Neural cell (in vitro differentiated cells): ENCODE results near the gene ANKRD42.

Experiments used
- CTCF ChIP-seq: fragments of 450-650 bp; IDR thresholded peaks from 2 replicates; pipeline ENCODE4 v1.5.1; 2014; ENCODE audit warnings: antibody characterized with exemption, mild to moderate bottlenecking, moderate library complexity; ENCODE audit not compliant: poor library complexity, severe bottlenecking
- EP300 ChIP-seq: fragments of 450-650 bp; conservative IDR thresholded peaks from 2 replicates; pipeline ENCODE4 v1.6.1; 2014; ENCODE audit warnings: antibody characterized with exemption, mild to moderate bottlenecking, moderate library complexity; ENCODE audit not compliant: poor library complexity, severe bottlenecking
- EZH2 ChIP-seq: fragments of 200-600, 300-800 bp; shearing (Covaris generic), sonication (generic); IDR thresholded peaks from 2 replicates; pipeline ENCODE4 v1.6.1; 2014; ENCODE audit warnings: antibody characterized with exemption, low read length, borderline replicate concordance, mild to moderate bottlenecking; ENCODE audit not compliant: insufficient read depth, poor library complexity, severe bottlenecking
- MXI1 ChIP-seq: fragments of 450-650 bp; conservative IDR thresholded peaks from 2 replicates; pipeline ENCODE4 v1.6.1; 2014; ENCODE audit warnings: antibody characterized with exemption, mild to moderate bottlenecking; ENCODE audit not compliant: poor library complexity, severe bottlenecking
- POLR2AphosphoS5 ChIP-seq: IDR thresholded peaks from 2 replicates; pipeline ENCODE4 v1.6.1; 2012
- TF ChIP-seq, protein P1 (sequence below): IDR thresholded peaks from 2 replicates; pipeline ENCODE4 v1.6.1; 2012; ENCODE audit warnings: borderline replicate concordance

GRCh38 chr11:83150450-83150849 lies 43.1 kb upstream of the ANKRD42 start:
- no peak for TF ChIP-seq CTCF
- TF ChIP-seq POLR2AphosphoS5, result no peak
- TF ChIP-seq EP300, result no peak
- TF ChIP-seq, protein P1, sequence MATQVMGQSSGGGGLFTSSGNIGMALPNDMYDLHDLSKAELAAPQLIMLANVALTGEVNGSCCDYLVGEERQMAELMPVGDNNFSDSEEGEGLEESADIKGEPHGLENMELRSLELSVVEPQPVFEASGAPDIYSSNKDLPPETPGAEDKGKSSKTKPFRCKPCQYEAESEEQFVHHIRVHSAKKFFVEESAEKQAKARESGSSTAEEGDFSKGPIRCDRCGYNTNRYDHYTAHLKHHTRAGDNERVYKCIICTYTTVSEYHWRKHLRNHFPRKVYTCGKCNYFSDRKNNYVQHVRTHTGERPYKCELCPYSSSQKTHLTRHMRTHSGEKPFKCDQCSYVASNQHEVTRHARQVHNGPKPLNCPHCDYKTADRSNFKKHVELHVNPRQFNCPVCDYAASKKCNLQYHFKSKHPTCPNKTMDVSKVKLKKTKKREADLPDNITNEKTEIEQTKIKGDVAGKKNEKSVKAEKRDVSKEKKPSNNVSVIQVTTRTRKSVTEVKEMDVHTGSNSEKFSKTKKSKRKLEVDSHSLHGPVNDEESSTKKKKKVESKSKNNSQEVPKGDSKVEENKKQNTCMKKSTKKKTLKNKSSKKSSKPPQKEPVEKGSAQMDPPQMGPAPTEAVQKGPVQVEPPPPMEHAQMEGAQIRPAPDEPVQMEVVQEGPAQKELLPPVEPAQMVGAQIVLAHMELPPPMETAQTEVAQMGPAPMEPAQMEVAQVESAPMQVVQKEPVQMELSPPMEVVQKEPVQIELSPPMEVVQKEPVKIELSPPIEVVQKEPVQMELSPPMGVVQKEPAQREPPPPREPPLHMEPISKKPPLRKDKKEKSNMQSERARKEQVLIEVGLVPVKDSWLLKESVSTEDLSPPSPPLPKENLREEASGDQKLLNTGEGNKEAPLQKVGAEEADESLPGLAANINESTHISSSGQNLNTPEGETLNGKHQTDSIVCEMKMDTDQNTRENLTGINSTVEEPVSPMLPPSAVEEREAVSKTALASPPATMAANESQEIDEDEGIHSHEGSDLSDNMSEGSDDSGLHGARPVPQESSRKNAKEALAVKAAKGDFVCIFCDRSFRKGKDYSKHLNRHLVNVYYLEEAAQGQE, result no peak
- no peak for TF ChIP-seq EZH2
- no peak for TF ChIP-seq MXI1
